Activated CD4-positive, alpha-beta T cell treated with anti-CD3 and anti-CD28 coated beads for 36 hours (primary cell): ENCODE data around the gene NLRP1. TPM values are rescaled to one million over a fixed set of nuclear protein-coding genes. Genes with fewer than 3 reads are reported as not detected.

Experiments
- ATAC-seq: fragments of 200-7000 bp; cut with Tn5 transposase; one replicate; pipeline ENCODE4 v1.10.0; 2021; ENCODE audit warnings: mild to moderate bottlenecking, moderate library complexity
- CTCF ChIA-PET: fragments of 350-600 bp; sonication (Branson Sonifier 250); formaldehyde crosslinking; loops from one replicate; lab custom pipeline; 2021; ENCODE audit warnings: antibody characterized with exemption; lab: Charles Lee
- POLR2A ChIA-PET: fragments of 350-600 bp; sonication (Branson Sonifier 250); formaldehyde crosslinking; loops from one replicate; lab custom pipeline; 2021; ENCODE audit warnings: antibody characterized with exemption, inconsistent platforms; lab: Charles Lee
- DNase-seq: peaks from one replicate; pipeline ENCODE4 v3.0.0-alpha.2; 2020
- H3K27ac Mint-ChIP-seq: one replicate; pipeline ENCODE4 v1.8.0; 2021; ENCODE audit warnings: mixed read lengths
- H3K27me3 Mint-ChIP-seq: one replicate; pipeline ENCODE4 v1.8.0; 2021; ENCODE audit warnings: mixed read lengths
- H3K36me3 Mint-ChIP-seq: one replicate; pipeline ENCODE4 v1.8.0; 2021; ENCODE audit warnings: low read depth, mixed read lengths
- H3K4me1 Mint-ChIP-seq: one replicate; pipeline ENCODE4 v1.8.0; 2021; ENCODE audit warnings: mixed read lengths
- H3K4me3 Mint-ChIP-seq: one replicate; pipeline ENCODE4 v1.8.0; 2021; ENCODE audit warnings: mild to moderate bottlenecking, moderate library complexity, mixed read lengths
- H3K9me3 Mint-ChIP-seq: one replicate; pipeline ENCODE4 v1.8.0; 2021; ENCODE audit warnings: low read depth, mixed read lengths
- intact Hi-C, 2 experiments: fragments of 100-400 bp; cut with DNase I in 1 of 2; cut with micrococcal nuclease in 1 of 2; formaldehyde crosslinking; loops; one replicate each; pipeline versions ENCODE4 v1.14.2 to v1.15.1; 2022 to 2024; cut with DNase I, micrococcal nuclease
- total RNA-seq, 2 experiments: library from RNA; stranded (reverse); gene quantifications; one replicate each; pipeline ENCODE4 v1.2.3, GENCODE V29; 2021

NLRP1 gene
- total RNA-seq, 2 experiments from 2014 or later, result 31.2 to 34.0 TPM

DNA sequence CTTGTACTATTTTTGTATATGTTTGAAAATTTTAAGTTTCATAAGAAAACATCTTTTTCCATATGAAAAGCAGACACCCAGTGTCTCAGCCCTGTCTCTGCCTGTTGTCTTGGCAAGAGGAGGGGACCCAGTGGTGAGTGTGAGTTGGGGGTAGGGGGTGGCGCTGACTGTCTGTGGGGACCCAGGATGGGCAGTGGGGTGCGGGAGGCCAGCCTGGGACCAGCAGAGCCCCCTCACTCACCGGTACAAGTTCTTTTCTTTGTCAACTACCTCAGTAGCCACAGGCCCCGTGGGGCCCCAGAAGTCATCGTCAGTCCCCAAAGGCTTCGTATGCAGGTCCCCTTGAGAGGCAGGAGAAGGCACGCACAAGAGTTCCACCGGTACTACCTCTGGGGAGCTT, 51.7 kb downstream of the NLRP1 start:
- no peak overlapping the region for H3K4me3 Mint-ChIP-seq
- POLR2A ChIA-PET, result no interaction called here
- intact Hi-C loops, result no loop called here
- H3K27me3 Mint-ChIP-seq, result no peaks in the 10 kb centered on the region
- CTCF ChIA-PET, result interaction anchor here (0.7 kb wide), 1 partner anchor 313 kb away, joined by 3 read pairs; no protein-coding TSS in a partner anchor
- ATAC-seq (no peak), DNase-seq (no peak)
- peaks cover 20% of the 10 kb centered on the region for H3K36me3 Mint-ChIP-seq
- H3K4me1 Mint-ChIP-seq, result no peaks in the 10 kb centered on the region
- no peaks in the 10 kb centered on the region for H3K9me3 Mint-ChIP-seq
- H3K27ac Mint-ChIP-seq, result no peak overlapping the region

DNA sequence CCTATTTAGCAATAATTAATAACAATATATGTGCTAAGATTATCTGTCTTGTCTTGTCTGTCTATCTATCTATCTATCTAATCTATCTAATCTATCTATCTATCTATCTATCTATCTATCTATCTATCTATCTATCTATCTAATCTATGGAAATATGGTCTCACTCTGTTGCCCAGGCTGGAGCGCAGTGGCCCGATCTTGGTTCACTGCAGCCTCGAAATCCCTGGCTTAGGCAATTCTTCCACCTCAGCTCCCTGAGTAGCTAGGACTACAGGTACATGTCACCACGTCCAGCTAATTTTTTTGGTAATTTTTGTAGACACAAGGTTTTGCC, 53.3 kb downstream of the NLRP1 start:
- Mint-ChIP-seq H3K9me3 (no peaks in the 10 kb centered on the region), H3K4me3 (no peak overlapping the region), H3K27me3 (no peaks in the 10 kb centered on the region), H3K36me3 (peaks cover 26% of the 10 kb centered on the region), H3K27ac (no peak overlapping the region), H3K4me1 (peaks cover 14% of the 10 kb centered on the region)
- no peak for DNase-seq
- CTCF ChIA-PET, result interaction anchor here (1.0 kb wide), 1 partner anchor 25 kb away, joined by 3 read pairs; no protein-coding TSS in a partner anchor
- intact Hi-C loops, result no loop called here
- POLR2A ChIA-PET, result no interaction called here
- ATAC-seq, result no peak

- no peaks in the 10 kb centered on the region for H3K27me3 Mint-ChIP-seq
- ChIA-PET POLR2A (no interaction called here), CTCF (interaction anchor here (1.0 kb wide), 1 partner anchor 24 kb away, joined by 3 read pairs; no protein-coding TSS in a partner anchor)
- intact Hi-C loops, result no loop called here
- peaks cover 28% of the 10 kb centered on the region for H3K36me3 Mint-ChIP-seq
- no peak for ATAC-seq
- no peak overlapping the region for H3K4me3 Mint-ChIP-seq
- no peak for DNase-seq
- no peaks in the 10 kb centered on the region for H3K9me3 Mint-ChIP-seq
- H3K27ac Mint-ChIP-seq, result no peak overlapping the region
- peaks cover 15% of the 10 kb centered on the region for H3K4me1 Mint-ChIP-seq
Measured at GRCh38 chr17:5530265-5531084, 53.8 kb downstream of the NLRP1 start.

- Mint-ChIP-seq H3K9me3 (no peaks in the 10 kb centered on the region), H3K27ac (peak overlapping the region; percentile 88), H3K27me3 (no peaks in the 10 kb centered on the region), H3K4me3 (no peak overlapping the region), H3K36me3 (peaks cover 33% of the 10 kb centered on the region), H3K4me1 (peaks cover 15% of the 10 kb centered on the region)
- intact Hi-C loops, result loop anchor here (1.0 to 2.0 kb wide), 2 partner anchors 41 to 108 kb away; partner anchors contain the start of genes DERL2 (in 1 of the 2), MIS12 (in 1 of the 2) and NUP88 (in 1 of the 2)
- POLR2A ChIA-PET, result interaction anchor here (0.6 to 0.8 kb wide), 2 partner anchors 29 to 59 kb away, joined by 4 read pairs; partner anchors contain the start of gene DHX33
- ATAC-seq, result no peak
- CTCF ChIA-PET, result interaction anchor here (0.6 kb wide), 2 partner anchors 54 to 541 kb away, joined by 3 read pairs; no protein-coding TSS in a partner anchor
- no peak for DNase-seq
Measured at GRCh38 chr17:5527601-5528250, 56.6 kb downstream of the NLRP1 start.

- Mint-ChIP-seq H3K4me1 (peaks cover 15% of the 10 kb centered on the region), H3K36me3 (peaks cover 35% of the 10 kb centered on the region), H3K27ac (peak overlapping the region; percentile 88), H3K9me3 (no peaks in the 10 kb centered on the region), H3K27me3 (no peaks in the 10 kb centered on the region), H3K4me3 (no peak overlapping the region)
- POLR2A ChIA-PET, result interaction anchor here (0.5 to 1.1 kb wide), 2 partner anchors 25 to 41 kb away, joined by 3 to 6 read pairs; partner anchors contain the start of genes DERL2 and MIS12
- intact Hi-C loops, result loop anchor here (1.0 to 2.0 kb wide), 3 partner anchors 40 to 108 kb away; partner anchors contain the start of genes DERL2 (in 2 of the 2), MIS12 (in 2 of the 2) and NUP88 (in 1 of the 2)
- DNase-seq (peak; percentile 88), ATAC-seq (peak; percentile 98)
- CTCF ChIA-PET, result interaction anchor here (0.6 kb wide), 1 partner anchor 542 kb away, joined by 3 read pairs; no protein-coding TSS in a partner anchor
Measured at GRCh38 chr17:5526821-5527598, 57.3 kb downstream of the NLRP1 start.

DNA sequence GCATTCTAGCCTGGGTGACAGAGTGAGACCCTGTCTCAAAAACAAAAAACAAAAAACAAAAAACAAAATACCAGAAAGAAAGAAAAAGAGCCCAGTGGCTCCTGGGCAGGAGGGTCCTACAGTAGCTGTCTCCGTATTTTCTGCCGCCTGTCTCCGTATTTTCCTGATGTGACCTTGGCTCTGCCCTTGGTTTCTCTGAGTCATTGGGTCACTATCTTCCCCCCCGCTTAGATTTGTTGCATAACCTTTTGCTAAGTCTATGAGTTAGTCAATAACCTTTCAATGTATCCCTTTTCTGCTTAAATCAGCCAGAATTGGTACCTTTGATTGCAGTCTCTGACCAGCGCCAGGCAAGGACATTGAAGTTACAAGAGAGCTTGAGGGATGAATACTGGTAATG, 61.1 kb downstream of the NLRP1 start:
- no peak for ATAC-seq
- Mint-ChIP-seq H3K27me3 (no peaks in the 10 kb centered on the region), H3K4me1 (peaks cover 15% of the 10 kb centered on the region), H3K9me3 (no peaks in the 10 kb centered on the region), H3K36me3 (peaks cover 23% of the 10 kb centered on the region), H3K27ac (no peak overlapping the region), H3K4me3 (no peak overlapping the region)
- ChIA-PET POLR2A (interaction anchor here (0.7 kb wide), 1 partner anchor 10 kb away, joined by 4 read pairs; no protein-coding TSS in a partner anchor), CTCF (no interaction called here)
- intact Hi-C loops, result no loop called here
- no peak for DNase-seq

GRCh38 chr17:5522476-5522875, 61.8 kb downstream of the NLRP1 start:
- Mint-ChIP-seq H3K4me1 (peaks cover 15% of the 10 kb centered on the region), H3K27ac (no peak overlapping the region), H3K4me3 (no peak overlapping the region), H3K36me3 (peaks cover 26% of the 10 kb centered on the region), H3K9me3 (no peaks in the 10 kb centered on the region), H3K27me3 (no peaks in the 10 kb centered on the region)
- ATAC-seq (no peak), DNase-seq (no peak)
- ChIA-PET POLR2A (no interaction called here), CTCF (interaction anchor here (1.3 kb wide), 1 partner anchor 10 kb away, joined by 4 read pairs; no protein-coding TSS in a partner anchor)
- intact Hi-C loops, result no loop called here

DNA sequence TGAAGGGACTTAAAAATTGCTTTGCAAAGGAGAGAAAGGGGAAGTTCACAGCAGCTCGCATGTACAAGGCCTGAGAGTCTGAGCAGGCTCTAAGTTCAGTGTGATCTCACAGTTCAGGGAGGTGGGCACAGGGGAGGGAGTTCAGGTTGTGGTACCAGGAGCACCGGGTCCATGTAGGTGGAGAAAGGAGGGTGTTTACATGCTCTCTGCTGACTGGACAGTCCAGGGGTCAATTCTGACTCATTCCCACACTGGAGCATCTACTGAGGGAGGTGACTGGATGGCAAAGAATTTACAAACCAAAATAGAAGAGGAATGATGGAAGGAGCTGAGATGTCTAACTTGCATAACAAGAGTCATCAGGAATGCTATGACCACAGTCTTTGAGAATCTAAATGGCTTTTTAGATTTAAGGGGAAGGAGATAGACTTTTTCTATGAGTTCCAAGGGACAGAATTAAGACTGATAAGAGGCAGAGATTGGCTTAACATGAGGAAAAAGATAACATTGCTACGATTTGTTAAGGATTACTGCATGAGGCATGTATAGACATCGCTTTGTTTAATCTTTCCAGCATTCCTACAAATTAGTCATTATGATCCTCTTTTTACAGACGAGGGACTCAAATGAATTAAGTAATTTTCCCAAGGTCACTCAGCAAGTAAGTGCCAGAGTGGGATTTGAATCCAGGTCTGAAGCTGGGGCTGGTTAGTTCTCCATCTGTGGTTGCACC, 68.1 kb downstream of the NLRP1 start:
- intact Hi-C loops, result no loop called here
- Mint-ChIP-seq H3K4me3 (no peak overlapping the region), H3K27me3 (no peaks in the 10 kb centered on the region), H3K9me3 (peaks cover 2% of the 10 kb centered on the region), H3K4me1 (peaks cover 24% of the 10 kb centered on the region), H3K27ac (no peak overlapping the region), H3K36me3 (peaks cover 31% of the 10 kb centered on the region)
- POLR2A ChIA-PET, result no interaction called here
- CTCF ChIA-PET, result no interaction called here
- ATAC-seq, result no peak
- DNase-seq, result no peak

DNA sequence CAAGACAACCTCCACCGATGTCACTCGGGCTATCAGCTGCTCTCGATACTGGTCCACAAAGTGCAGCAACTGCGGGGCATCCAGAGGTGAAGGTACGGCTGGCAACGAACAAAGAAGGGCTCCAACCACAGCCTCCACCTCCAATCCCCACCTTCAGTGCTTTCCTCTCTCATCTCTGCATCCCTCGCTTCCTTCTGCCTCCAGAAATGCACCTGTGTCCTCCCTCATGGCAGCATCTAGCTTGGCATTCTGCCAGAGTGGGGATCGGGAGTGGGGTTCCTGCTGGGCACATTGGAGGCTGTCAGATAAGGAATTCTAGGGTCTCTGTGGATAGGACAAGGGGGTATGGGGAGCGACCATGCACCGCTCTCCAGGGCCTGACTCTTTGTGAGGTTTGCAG, 69.3 kb downstream of the NLRP1 start:
- DNase-seq, result no peak
- no peak overlapping the region for H3K27ac Mint-ChIP-seq
- ChIA-PET CTCF (interaction anchor here (0.7 kb wide), 1 partner anchor 37 kb away, joined by 3 read pairs; no protein-coding TSS in a partner anchor), POLR2A (no interaction called here)
- H3K9me3 Mint-ChIP-seq, result peaks cover 2% of the 10 kb centered on the region
- no peaks in the 10 kb centered on the region for H3K27me3 Mint-ChIP-seq
- intact Hi-C loops, result no loop called here
- peaks cover 31% of the 10 kb centered on the region for H3K36me3 Mint-ChIP-seq
- H3K4me3 Mint-ChIP-seq, result no peak overlapping the region
- peaks cover 24% of the 10 kb centered on the region for H3K4me1 Mint-ChIP-seq
- no peak for ATAC-seq

- peak overlapping the region; percentile 7 for H3K27ac Mint-ChIP-seq
Measured at GRCh38 chr17:5513628-5514027, 70.7 kb downstream of the NLRP1 start.

More at GRCh38 chr17:5513628-5514027, 70.7 kb downstream of the NLRP1 start:
- peaks cover 24% of the 10 kb centered on the region for H3K4me1 Mint-ChIP-seq
- DNase-seq, result no peak
- H3K4me3 Mint-ChIP-seq, result no peak overlapping the region
- peaks cover 2% of the 10 kb centered on the region for H3K9me3 Mint-ChIP-seq
- peaks cover 31% of the 10 kb centered on the region for H3K36me3 Mint-ChIP-seq
- peak; percentile 74 for ATAC-seq
- ChIA-PET CTCF (no interaction called here), POLR2A (no interaction called here)
- intact Hi-C loops, result no loop called here
- H3K27me3 Mint-ChIP-seq, result no peaks in the 10 kb centered on the region
